ENCODE results near the gene TACR2.

The TACR2 gene

GRCh38 chr10:69406816-69407580 lies 9.7 kb downstream of the TACR2 start:
- H3K9me3 ChIP-seq (ENCODE audit: insufficient read depth, low read depth, low read length), result no peaks in the 10 kb centered on the region
- peaks cover 5% of the 10 kb centered on the region for H3K27me3 ChIP-seq (ENCODE audit: insufficient read depth, low read length)
- H3K9ac ChIP-seq (ENCODE audit: low read depth, low read length), result no peak overlapping the region
- no peak overlapping the region for H3K4me3 ChIP-seq (ENCODE audit: low read length)
- H3K36me3 ChIP-seq (ENCODE audit: insufficient read depth, low read depth, low read length), result peaks cover 13% of the 10 kb centered on the region; the same call in 1 of the 2 replicates
- H3K27ac ChIP-seq (ENCODE audit: low read length), result no peak overlapping the region
- peaks cover 6% of the 10 kb centered on the region; the same call in 1 of the 2 replicates for H3K4me1 ChIP-seq (ENCODE audit: insufficient read depth, low read length)

GRCh38 chr10:69406302-69406811 lies 10.4 kb downstream of the TACR2 start:
- Histone ChIP-seq H3K27ac (ENCODE audit: low read length) (no peak overlapping the region), H3K9ac (ENCODE audit: low read depth, low read length) (no peak overlapping the region), H3K36me3 (ENCODE audit: insufficient read depth, low read depth, low read length) (peaks cover 18% of the 10 kb centered on the region; the same call in 1 of the 2 replicates), H3K4me3 (ENCODE audit: low read length) (no peak overlapping the region), H3K27me3 (ENCODE audit: insufficient read depth, low read length) (peaks cover 5% of the 10 kb centered on the region), H3K9me3 (ENCODE audit: insufficient read depth, low read depth, low read length) (no peaks in the 10 kb centered on the region), H3K4me1 (ENCODE audit: insufficient read depth, low read length) (peaks cover 6% of the 10 kb centered on the region; the same call in 1 of the 2 replicates)

DNA sequence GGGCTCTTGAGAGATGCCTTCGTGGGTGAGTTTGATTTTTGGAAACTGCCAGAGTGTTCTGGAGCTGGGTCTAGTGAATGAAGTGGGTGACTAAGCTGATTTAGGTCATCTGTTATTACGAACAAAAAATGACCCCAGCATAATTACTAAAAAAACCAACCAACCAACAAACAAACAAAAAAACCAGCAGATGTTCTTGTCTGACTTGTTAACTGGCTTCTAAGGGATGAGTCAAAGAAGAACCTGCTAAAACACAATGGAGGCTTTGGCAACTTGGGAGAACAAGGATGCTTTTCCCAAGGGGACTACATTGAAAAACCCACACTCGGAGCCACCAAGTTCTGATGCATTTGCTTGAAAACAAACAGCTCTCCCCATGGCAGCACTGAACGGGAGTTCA lies 11.5 kb downstream of the TACR2 start:
- peaks cover 29% of the 10 kb centered on the region for H3K36me3 ChIP-seq (ENCODE audit: insufficient read depth, low read depth, low read length)
- no peak overlapping the region for H3K9ac ChIP-seq (ENCODE audit: low read depth, low read length)
- no peak overlapping the region for H3K27ac ChIP-seq (ENCODE audit: low read length)
- H3K4me3 ChIP-seq (ENCODE audit: low read length), result no peak overlapping the region
- peaks cover 6% of the 10 kb centered on the region; the same call in 1 of the 2 replicates for H3K4me1 ChIP-seq (ENCODE audit: insufficient read depth, low read length)
- H3K9me3 ChIP-seq (ENCODE audit: insufficient read depth, low read depth, low read length), result no peaks in the 10 kb centered on the region
- peaks cover 5% of the 10 kb centered on the region for H3K27me3 ChIP-seq (ENCODE audit: insufficient read depth, low read length)

DNA sequence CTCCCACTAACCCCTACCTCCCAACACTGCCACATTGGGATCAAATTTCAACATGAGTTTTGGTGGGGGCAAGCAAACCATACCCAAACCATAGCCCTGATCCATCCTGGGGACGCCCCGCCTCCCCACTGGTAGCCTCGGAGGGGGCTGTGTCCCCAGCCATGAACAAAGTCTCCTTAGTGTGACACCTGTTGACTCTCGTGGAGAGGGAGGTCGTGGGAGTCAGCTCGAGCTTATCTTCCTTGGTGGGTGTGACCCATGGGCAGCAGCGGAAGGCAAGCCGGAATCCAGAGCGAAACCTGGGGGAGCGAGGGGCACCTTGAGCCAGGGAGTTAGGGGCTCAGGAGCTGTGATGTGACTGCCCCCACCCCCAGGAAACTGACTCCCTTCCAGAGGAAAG lies 11.9 kb downstream of the TACR2 start:
- Histone ChIP-seq H3K9me3 (ENCODE audit: insufficient read depth, low read depth, low read length) (no peaks in the 10 kb centered on the region), H3K27me3 (ENCODE audit: insufficient read depth, low read length) (peaks cover 5% of the 10 kb centered on the region), H3K4me1 (ENCODE audit: insufficient read depth, low read length) (peaks cover 6% of the 10 kb centered on the region; the same call in 1 of the 2 replicates), H3K36me3 (ENCODE audit: insufficient read depth, low read depth, low read length) (peaks cover 34% of the 10 kb centered on the region), H3K27ac (ENCODE audit: low read length) (no peak overlapping the region), H3K4me3 (ENCODE audit: low read length) (no peak overlapping the region), H3K9ac (ENCODE audit: low read depth, low read length) (no peak overlapping the region)

- Histone ChIP-seq H3K27ac (ENCODE audit: low read length) (no peak overlapping the region), H3K4me3 (ENCODE audit: low read length) (no peak overlapping the region), H3K36me3 (ENCODE audit: insufficient read depth, low read depth, low read length) (peaks cover 43% of the 10 kb centered on the region), H3K27me3 (ENCODE audit: insufficient read depth, low read length) (no peaks in the 10 kb centered on the region), H3K9ac (ENCODE audit: low read depth, low read length) (no peak overlapping the region), H3K4me1 (ENCODE audit: insufficient read depth, low read length) (peaks cover 6% of the 10 kb centered on the region; the same call in 1 of the 2 replicates), H3K9me3 (ENCODE audit: insufficient read depth, low read depth, low read length) (no peaks in the 10 kb centered on the region)
Measured at GRCh38 chr10:69403519-69403918, 13.2 kb downstream of the TACR2 start.

DNA sequence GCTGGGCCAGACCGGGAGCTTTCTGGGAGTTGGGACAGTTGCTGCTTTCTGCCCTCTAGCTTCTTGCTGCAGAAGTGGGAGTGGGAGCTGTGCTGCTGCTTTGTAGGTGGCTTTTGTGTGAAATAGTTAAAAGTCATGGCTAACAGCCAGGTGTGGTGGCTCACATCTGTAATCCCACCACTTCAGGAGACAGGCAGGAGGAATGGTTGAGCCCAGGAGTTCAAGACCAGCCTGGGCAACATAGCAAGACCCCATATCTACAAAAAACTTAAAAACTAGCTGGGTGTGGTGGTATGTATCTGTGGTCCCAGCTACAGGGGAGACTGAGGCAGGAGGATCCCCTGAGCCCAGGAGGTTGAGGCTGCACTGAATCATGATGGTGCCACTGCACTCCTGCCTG lies 13.7 kb downstream of the TACR2 start:
- no peak overlapping the region for H3K27ac ChIP-seq (ENCODE audit: low read length)

GRCh38 chr10:69402386-69402785 lies 14.3 kb downstream of the TACR2 start:
- H3K9ac ChIP-seq (ENCODE audit: low read depth, low read length), result no peak overlapping the region
- H3K36me3 ChIP-seq (ENCODE audit: insufficient read depth, low read depth, low read length), result peaks cover 54% of the 10 kb centered on the region
- H3K27me3 ChIP-seq (ENCODE audit: insufficient read depth, low read length), result no peaks in the 10 kb centered on the region
- peaks cover 6% of the 10 kb centered on the region; the same call in 1 of the 2 replicates for H3K4me1 ChIP-seq (ENCODE audit: insufficient read depth, low read length)
- no peak overlapping the region for H3K27ac ChIP-seq (ENCODE audit: low read length)
- no peaks in the 10 kb centered on the region for H3K9me3 ChIP-seq (ENCODE audit: insufficient read depth, low read depth, low read length)
- no peak overlapping the region for H3K4me3 ChIP-seq (ENCODE audit: low read length)

More for the DNA sequence above, 13.7 kb downstream of the TACR2 start:
- Histone ChIP-seq H3K4me1 (ENCODE audit: insufficient read depth, low read length) (peaks cover 6% of the 10 kb centered on the region; the same call in 1 of the 2 replicates), H3K27me3 (ENCODE audit: insufficient read depth, low read length) (no peaks in the 10 kb centered on the region), H3K36me3 (ENCODE audit: insufficient read depth, low read depth, low read length) (peaks cover 48% of the 10 kb centered on the region), H3K4me3 (ENCODE audit: low read length) (no peak overlapping the region), H3K9ac (ENCODE audit: low read depth, low read length) (no peak overlapping the region), H3K9me3 (ENCODE audit: insufficient read depth, low read depth, low read length) (no peaks in the 10 kb centered on the region)

DNA sequence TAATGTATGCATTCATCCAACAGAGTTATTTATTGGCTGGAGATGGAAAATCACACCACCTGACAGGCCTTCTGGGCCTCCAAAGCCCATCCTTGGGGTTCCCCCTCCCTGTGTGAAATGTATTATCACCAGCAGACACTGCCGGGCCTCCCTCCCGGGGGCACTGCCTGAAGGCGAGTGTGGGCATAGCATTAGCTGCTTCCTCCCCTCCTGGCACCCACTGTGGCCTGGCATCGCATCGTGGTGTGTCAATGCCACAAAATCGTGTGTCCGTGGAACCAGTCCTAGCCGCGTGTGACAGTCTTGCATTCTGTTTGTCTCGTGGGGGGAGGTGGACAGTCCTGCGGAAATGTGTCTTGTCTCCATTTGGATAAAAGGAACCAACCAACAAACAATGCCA lies 15.3 kb downstream of the TACR2 start:
- Histone ChIP-seq H3K4me1 (ENCODE audit: insufficient read depth, low read length) (no peaks in the 10 kb centered on the region), H3K27ac (ENCODE audit: low read length) (no peak overlapping the region), H3K36me3 (ENCODE audit: insufficient read depth, low read depth, low read length) (peaks cover 61% of the 10 kb centered on the region), H3K9me3 (ENCODE audit: insufficient read depth, low read depth, low read length) (no peaks in the 10 kb centered on the region), H3K4me3 (ENCODE audit: low read length) (no peak overlapping the region), H3K9ac (ENCODE audit: low read depth, low read length) (no peak overlapping the region), H3K27me3 (ENCODE audit: insufficient read depth, low read length) (no peaks in the 10 kb centered on the region)

GRCh38 chr10:69400936-69401335 lies 15.8 kb downstream of the TACR2 start:
- H3K36me3 ChIP-seq (ENCODE audit: insufficient read depth, low read depth, low read length), result peaks cover 65% of the 10 kb centered on the region

GRCh38 chr10:69398466-69398865 lies 18.3 kb downstream of the TACR2 start:
- Histone ChIP-seq H3K9me3 (ENCODE audit: insufficient read depth, low read depth, low read length) (no peaks in the 10 kb centered on the region), H3K4me1 (ENCODE audit: insufficient read depth, low read length) (no peaks in the 10 kb centered on the region), H3K27me3 (ENCODE audit: insufficient read depth, low read length) (no peaks in the 10 kb centered on the region), H3K4me3 (ENCODE audit: low read length) (no peak overlapping the region), H3K9ac (ENCODE audit: low read depth, low read length) (no peak overlapping the region), H3K27ac (ENCODE audit: low read length) (no peak overlapping the region), H3K36me3 (ENCODE audit: insufficient read depth, low read depth, low read length) (peaks cover 84% of the 10 kb centered on the region)

More at GRCh38 chr10:69400936-69401335, 15.8 kb downstream of the TACR2 start:
- H3K9me3 ChIP-seq (ENCODE audit: insufficient read depth, low read depth, low read length), result no peaks in the 10 kb centered on the region
- no peak overlapping the region for H3K27ac ChIP-seq (ENCODE audit: low read length)
- no peak overlapping the region for H3K4me3 ChIP-seq (ENCODE audit: low read length)
- H3K4me1 ChIP-seq (ENCODE audit: insufficient read depth, low read length), result no peaks in the 10 kb centered on the region
- no peak overlapping the region for H3K9ac ChIP-seq (ENCODE audit: low read depth, low read length)
- H3K27me3 ChIP-seq (ENCODE audit: insufficient read depth, low read length), result no peaks in the 10 kb centered on the region

GRCh38 chr10:69397972-69398371 lies 18.7 kb downstream of the TACR2 start:
- peaks cover 83% of the 10 kb centered on the region for H3K36me3 ChIP-seq (ENCODE audit: insufficient read depth, low read depth, low read length)

DNA sequence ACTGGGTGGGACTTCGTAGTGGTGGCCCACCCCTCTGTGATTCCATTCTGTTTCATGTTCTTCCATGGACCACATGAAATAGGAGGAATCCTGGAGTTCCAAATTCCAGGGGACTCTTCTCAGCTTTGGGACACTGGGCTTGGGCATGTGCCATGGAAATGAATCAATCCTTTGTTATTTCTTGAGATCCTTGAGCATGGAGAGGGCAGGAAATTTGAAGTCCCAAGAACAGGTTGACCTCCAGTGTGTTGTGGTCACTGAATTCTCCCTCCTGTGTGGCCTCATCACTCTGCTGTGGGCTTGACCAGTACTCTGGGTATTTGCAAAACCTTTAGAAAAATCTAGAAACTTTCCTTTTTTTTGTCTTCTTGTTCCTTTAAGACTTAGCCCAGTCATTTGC lies 22.7 kb downstream of the TACR2 start:
- Histone ChIP-seq H3K9me3 (ENCODE audit: insufficient read depth, low read depth, low read length) (no peaks in the 10 kb centered on the region), H3K27me3 (ENCODE audit: insufficient read depth, low read length) (no peaks in the 10 kb centered on the region), H3K27ac (ENCODE audit: low read length) (no peak overlapping the region), H3K36me3 (ENCODE audit: insufficient read depth, low read depth, low read length) (peaks cover 77% of the 10 kb centered on the region), H3K4me1 (ENCODE audit: insufficient read depth, low read length) (peaks cover 19% of the 10 kb centered on the region; the same call in 1 of the 2 replicates), H3K9ac (ENCODE audit: low read depth, low read length) (no peak overlapping the region), H3K4me3 (ENCODE audit: low read length) (no peak overlapping the region)

More at GRCh38 chr10:69397972-69398371, 18.7 kb downstream of the TACR2 start:
- no peak overlapping the region for H3K9ac ChIP-seq (ENCODE audit: low read depth, low read length)
- no peak overlapping the region for H3K4me3 ChIP-seq (ENCODE audit: low read length)
- H3K27me3 ChIP-seq (ENCODE audit: insufficient read depth, low read length), result no peaks in the 10 kb centered on the region
- H3K9me3 ChIP-seq (ENCODE audit: insufficient read depth, low read depth, low read length), result no peaks in the 10 kb centered on the region
- H3K4me1 ChIP-seq (ENCODE audit: insufficient read depth, low read length), result no peaks in the 10 kb centered on the region
- H3K27ac ChIP-seq (ENCODE audit: low read length), result no peak overlapping the region
